K562 (cell line): Measurements from ENCODE around the gene USH2A.

ENCODE experiments used
- DDX20 ChIP-seq: fragments of 450-650 bp; IDR thresholded peaks from 2 replicates; pipeline ENCODE4 v1.6.1; 2016; ENCODE audit warnings: missing genetic modification characterization, low read depth, mild to moderate bottlenecking, missing compliant biosample characterization, moderate library complexity
- ESRRA ChIP-seq: fragments of 450-650 bp; IDR thresholded peaks from 2 replicates; pipeline ENCODE4 v1.6.1; 2014; ENCODE audit warnings: low read depth, mild to moderate bottlenecking, moderate library complexity, borderline replicate concordance
- NELFE ChIP-seq: IDR thresholded peaks from 2 replicates; pipeline ENCODE4 v1.6.1; 2011; ENCODE audit warnings: mild to moderate bottlenecking; ENCODE audit not compliant: insufficient read depth, insufficient read length
- NFIC ChIP-seq: fragments of 450-650 bp; IDR thresholded peaks from 2 replicates; pipeline ENCODE4 v1.6.1; 2017; ENCODE audit warnings: mild to moderate bottlenecking, inconsistent platforms
- TF ChIP-seq, protein P1 (sequence below), 2 experiments: IDR thresholded peaks; 2 replicates each; pipeline ENCODE4 v1.6.1; 2011; ENCODE audit warnings: borderline replicate concordance in 1 of 2, control low read depth in 1 of 2, low read depth in 1 of 2, low read length in 1 of 2, mild to moderate bottlenecking in 1 of 2, mixed read lengths in 1 of 2, moderate library complexity in 1 of 2; ENCODE audit not compliant: insufficient read depth in 1 of 2, insufficient read length in 1 of 2, poor library complexity in 1 of 2, severe bottlenecking in 1 of 2; ENCODE audit errors: extremely low read depth in 1 of 2

DNA sequence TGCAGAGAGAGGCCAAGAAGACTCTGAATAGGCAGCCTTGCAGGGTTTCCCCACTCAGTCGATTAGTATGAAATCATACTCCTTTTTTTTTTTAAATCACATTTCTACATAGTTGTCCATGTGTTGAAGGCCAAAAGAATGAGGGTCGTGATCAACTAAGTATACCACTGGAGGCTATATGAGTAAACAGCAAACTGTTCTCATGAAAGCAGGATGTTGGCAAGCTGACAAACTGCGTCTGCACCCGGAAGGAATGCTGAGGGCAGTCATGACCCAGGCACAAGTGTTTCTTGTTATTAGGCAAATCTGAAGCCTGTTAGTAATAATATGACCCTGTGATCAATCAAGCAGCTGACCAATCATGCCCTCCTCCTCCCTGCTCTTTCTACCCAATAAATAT lies 213.2 kb downstream of the USH2A start:
- TF ChIP-seq NELFE (no peak), ESRRA (no peak), DDX20 (tag) (no peak), NFIC (no peak)
- TF ChIP-seq, protein P1, sequence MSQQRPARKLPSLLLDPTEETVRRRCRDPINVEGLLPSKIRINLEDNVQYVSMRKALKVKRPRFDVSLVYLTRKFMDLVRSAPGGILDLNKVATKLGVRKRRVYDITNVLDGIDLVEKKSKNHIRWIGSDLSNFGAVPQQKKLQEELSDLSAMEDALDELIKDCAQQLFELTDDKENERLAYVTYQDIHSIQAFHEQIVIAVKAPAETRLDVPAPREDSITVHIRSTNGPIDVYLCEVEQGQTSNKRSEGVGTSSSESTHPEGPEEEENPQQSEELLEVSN (IDR thresholded peaks at IDR 0.05; ENCODE audit: borderline replicate concordance in 1 of 2, extremely low read depth in 1 of 2, insufficient read depth in 1 of 2, insufficient read length in 1 of 2, low read depth in 1 of 2, low read length in 1 of 2, poor library complexity in 1 of 2, severe bottlenecking in 1 of 2), result no peak
